Natural killer cell (primary cell): ENCODE results near the gene STAC2. TPM values are rescaled to one million over a fixed set of nuclear protein-coding genes. Genes with fewer than 3 reads are reported as not detected.
A peak's percentile ranks its signal among the peaks of the same experiment; 100 is the strongest.

Experiments used
- ATAC-seq, 3 donors: fragments of 150-1000 bp in 2 of 3; fragments of 200-7000 bp in 1 of 3; cut with Tn5 transposase; 1 replicate in 1 of 3; 2 replicates in 2 of 3; pipeline ENCODE4 v1.10.0; 2021; ENCODE audit warnings: mild to moderate bottlenecking in 2 of 3, moderate library complexity in 2 of 3
- DNase-seq, 2 donors: peaks; one replicate each; pipeline versions ENCODE4 v3.0.0 to v3.0.0-alpha.2; 2013 to 2021; ENCODE audit warnings: mixed read lengths in 1 of 2
- H3K27ac ChIP-seq: one replicate; pipeline ENCODE4 v1.5.1; 2013; ENCODE audit warnings: mild to moderate bottlenecking, low read length
- H3K27me3 ChIP-seq: one replicate; pipeline ENCODE4 v1.6.1; 2013; ENCODE audit warnings: low read length; ENCODE audit not compliant: control insufficient read depth, insufficient read depth
- H3K36me3 ChIP-seq: one replicate; pipeline ENCODE4 v1.6.1; 2013; ENCODE audit warnings: low read length; ENCODE audit not compliant: control insufficient read depth, insufficient read depth
- H3K4me1 ChIP-seq: one replicate; pipeline ENCODE4 v1.6.1; 2013; ENCODE audit warnings: low read length; ENCODE audit not compliant: control insufficient read depth, insufficient read depth
- H3K4me3 ChIP-seq: one replicate; pipeline ENCODE4 v1.5.1; 2013; ENCODE audit warnings: low read length
- H3K9me3 ChIP-seq: one replicate; pipeline ENCODE4 v1.6.1; 2013; ENCODE audit warnings: low read length; ENCODE audit not compliant: control insufficient read depth, insufficient read depth
- H3K27ac Mint-ChIP-seq, 2 donors: one replicate each; pipeline ENCODE4 v1.8.0; 2022; ENCODE audit warnings: mild to moderate bottlenecking in 2 of 2, mixed read lengths in 2 of 2, moderate library complexity in 1 of 2
- H3K27me3 Mint-ChIP-seq, 2 donors: one replicate each; pipeline ENCODE4 v1.8.0; 2022; ENCODE audit warnings: low read depth in 2 of 2, mixed read lengths in 2 of 2
- H3K36me3 Mint-ChIP-seq: one replicate; pipeline ENCODE4 v1.8.0; 2022; ENCODE audit warnings: mixed read lengths
- H3K4me1 Mint-ChIP-seq, 2 donors: one replicate each; pipeline ENCODE4 v1.8.0; 2022; ENCODE audit warnings: mixed read lengths in 2 of 2
- H3K4me3 Mint-ChIP-seq: one replicate; pipeline ENCODE4 v1.8.0; 2022; ENCODE audit warnings: mild to moderate bottlenecking, moderate library complexity, mixed read lengths
- H3K9me3 Mint-ChIP-seq, 2 donors: one replicate each; pipeline ENCODE4 v1.8.0; 2022; ENCODE audit warnings: mixed read lengths in 2 of 2
- CTCF ChIP-seq: fragments of 200-600 bp; IDR thresholded peaks from one replicate; pipeline ENCODE4 v1.8.0; 2022; ENCODE audit warnings: antibody characterized with exemption
- WGBS: methylation state at CpG from one replicate; pipeline ENCODE4 v1.1.7; 2013; ENCODE audit warnings: missing lambda C conversion rate; ENCODE audit not compliant: insufficient coverage; 5-methylcytosine and 5-hydroxymethylcytosine counted together
- intact Hi-C: fragments of 100-400 bp; cut with micrococcal nuclease; formaldehyde crosslinking; loops from one replicate; pipeline ENCODE4 v1.14.2; 2022
- total RNA-seq, 4 donors: library from RNA; stranded (reverse); fragments of 120-200 nt in 1 of 4; gene quantifications; one replicate each; pipeline versions ENCODE4 v1.2.3 to v1.2.4, GENCODE V29; 2013 to 2022

The STAC2 gene
- total RNA-seq, 3 donors from 2014 or later (not counting 1 experiment from before 2014, with no cell fraction given), result not detected

- intact Hi-C loops, result no loop called here
- Histone ChIP-seq H3K4me3 (no peak overlapping the region), H3K27me3 (peaks cover 28% of the 10 kb centered on the region), H3K36me3 (no peaks in the 10 kb centered on the region), H3K4me1 (peaks cover 22% of the 10 kb centered on the region), H3K27ac (no peak overlapping the region), H3K9me3 (no peaks in the 10 kb centered on the region)
- Mint-ChIP-seq H3K27me3 (peaks cover 37 to 49% of the 10 kb centered on the region in 2 donors), H3K27ac (no peak overlapping the region), H3K4me3 (no peak overlapping the region), H3K9me3 (no peaks in the 10 kb centered on the region), H3K4me1 (peaks cover 16 to 26% of the 10 kb centered on the region in 2 donors), H3K36me3 (no peaks in the 10 kb centered on the region)
- 86% methylated on average over 1 of the region's 2 CpGs for WGBS
- DNase-seq, result no peak
- TF ChIP-seq CTCF, result no peak
- ATAC-seq, result no peak
These were observed 1.7 kb upstream of the STAC2 start for GRCh38 chr17:39227364-39227919.

GRCh38 chr17:39225959-39226683 is 376 bp upstream of the STAC2 start:
- no peaks in the 10 kb centered on the region for H3K9me3 Mint-ChIP-seq
- H3K4me3 ChIP-seq, result no peak overlapping the region
- no peaks in the 10 kb centered on the region for H3K9me3 ChIP-seq
- H3K27ac ChIP-seq, result no peak overlapping the region
- no peak overlapping the region for H3K27ac Mint-ChIP-seq
- intact Hi-C loops, result no loop called here
- 14% methylated on average over 23 of the region's 24 CpGs for WGBS
- ATAC-seq, result peak; percentile 52 to 83 (median 74)
- peaks cover 6 to 15% of the 10 kb centered on the region in 2 donors for H3K4me1 Mint-ChIP-seq
- peak in 1 of 2 donors; percentile 67 for DNase-seq
- no peaks in the 10 kb centered on the region for H3K36me3 Mint-ChIP-seq
- peak overlapping the region; percentile 78 for H3K4me3 Mint-ChIP-seq
- H3K36me3 ChIP-seq, result no peaks in the 10 kb centered on the region
- TF ChIP-seq CTCF, result no peak
- H3K27me3 ChIP-seq, result peaks cover 28% of the 10 kb centered on the region
- H3K4me1 ChIP-seq, result peaks cover 11% of the 10 kb centered on the region
- peaks cover 27 to 49% of the 10 kb centered on the region in 2 donors for H3K27me3 Mint-ChIP-seq

DNA sequence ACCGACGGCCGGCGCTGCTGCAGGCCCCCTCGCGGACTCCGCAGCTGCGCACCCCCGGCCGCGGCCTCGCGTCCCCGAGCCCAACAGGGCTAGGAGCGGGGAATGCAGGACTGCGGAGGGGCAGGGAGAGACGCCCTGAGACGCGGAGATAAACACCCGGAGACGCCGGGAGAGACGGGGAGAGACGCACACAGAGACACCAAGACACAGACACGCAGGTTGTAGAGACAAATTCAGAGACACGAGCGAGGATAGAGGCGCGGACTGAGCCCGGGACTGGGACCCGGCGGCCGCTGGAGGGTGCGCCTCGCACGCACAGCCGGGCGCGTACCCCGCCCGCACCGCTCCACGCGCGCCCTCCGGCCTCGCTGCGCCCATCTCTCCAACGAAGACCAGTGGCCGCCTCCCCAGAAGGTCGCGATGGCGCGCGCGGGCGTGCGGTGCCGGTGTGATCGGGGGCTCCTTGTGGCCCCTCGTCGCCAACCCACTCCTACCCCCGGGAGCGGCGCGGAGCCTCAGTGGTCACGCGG is 902 bp downstream of the STAC2 start:
- peak in 1 of 2 donors; percentile 45 for DNase-seq
- H3K4me1 Mint-ChIP-seq, result peaks cover 6 to 15% of the 10 kb centered on the region in 2 donors

More for the DNA sequence above, 902 bp downstream of the STAC2 start:
- WGBS, result 3% methylated on average over 68 of the region's 68 CpGs
- peak in 2 of 3 donors; percentile 59 to 73 for ATAC-seq
- no peaks in the 10 kb centered on the region for H3K9me3 ChIP-seq
- intact Hi-C loops, result no loop called here
- H3K4me3 ChIP-seq, result no peak overlapping the region
- no peak for TF ChIP-seq CTCF
- Mint-ChIP-seq H3K9me3 (no peaks in the 10 kb centered on the region), H3K27me3 (peaks cover 25 to 46% of the 10 kb centered on the region in 2 donors), H3K27ac (no peak overlapping the region), H3K4me3 (peak overlapping the region; percentile 72), H3K36me3 (no peaks in the 10 kb centered on the region)
- peaks cover 28% of the 10 kb centered on the region for H3K27me3 ChIP-seq
- no peak overlapping the region for H3K27ac ChIP-seq
- no peaks in the 10 kb centered on the region for H3K36me3 ChIP-seq
- peaks cover 11% of the 10 kb centered on the region for H3K4me1 ChIP-seq
